ENCODE results near the gene HSD11B1. TPM values are rescaled to one million over a fixed set of nuclear protein-coding genes. Genes with fewer than 3 reads are reported as not detected.

Gene HSD11B1
- total and polyA plus RNA-seq, 2 of the 4 experiments (the other 2 are of a cell fraction), result 0.41 to 0.72 TPM

DNA sequence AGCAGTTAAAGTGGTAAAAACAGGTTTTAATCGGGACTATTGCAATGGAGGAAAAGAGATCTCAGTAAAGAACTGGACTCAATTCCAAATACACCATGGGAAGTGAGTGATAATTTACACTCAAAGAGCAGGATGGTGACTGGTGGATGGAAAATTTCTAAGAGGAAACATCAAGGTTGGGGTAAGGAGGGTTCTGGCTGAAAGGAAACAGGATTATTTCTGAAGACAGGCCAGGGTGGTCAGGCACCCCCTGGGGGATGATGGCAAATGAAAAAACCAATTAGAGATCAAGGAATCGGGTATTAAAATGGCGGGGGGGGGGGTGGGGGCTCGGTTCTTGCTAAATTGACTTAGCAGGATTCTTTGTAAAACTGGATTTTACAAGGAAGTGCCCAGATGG lies 12.3 kb upstream of the HSD11B1 start:
- Histone ChIP-seq H3K56ac (ENCODE audit: extremely low read depth, insufficient read depth, low read length) (no peak overlapping the region), H3K9ac (ENCODE audit: low read depth, low read length) (no peak overlapping the region), H3K4ac (ENCODE audit: low read depth, low read length) (no peak overlapping the region), H3K4me3 (ENCODE audit: insufficient read depth, low read depth, low read length) (no peak overlapping the region), H3K14ac (replicated peaks; ENCODE audit: low read depth, low read length) (no peak overlapping the region), H2BK120ac (ENCODE audit: low read depth, low read length) (no peak overlapping the region), H3K27ac (ENCODE audit: insufficient read depth, low read length) (no peak overlapping the region), H3K4me2 (ENCODE audit: low read depth, low read length) (no peak overlapping the region), H3K79me1 (ENCODE audit: low read depth in 1 of 2, low read length in 2 of 2) (no peaks in the 10 kb centered on the region), H4K20me1 (ENCODE audit: insufficient read depth, low read length) (no peaks in the 10 kb centered on the region), H3K9me1 (ENCODE audit: insufficient read depth, low read length) (0 out of 2 replicates have a peak, but pooled peaks cover 4% of the 10 kb centered on the region), H2AK9ac (replicated peaks; ENCODE audit: low read depth, low read length, poor library complexity) (no peak overlapping the region), H2BK15ac (ENCODE audit: low read depth, low read length) (no peak overlapping the region), H2AFZ (replicated peaks; ENCODE audit: low read length, poor library complexity) (no peak overlapping the region), H4K5ac (ENCODE audit: low read depth, low read length) (no peak overlapping the region), H3K4me1 (ENCODE audit: control insufficient read depth, insufficient read depth, low read length) (peaks cover 5% of the 10 kb centered on the region; the same call in 1 of the 2 replicates), H3K9me3 (ENCODE audit: control insufficient read depth, insufficient read depth, low read length) (no peaks in the 10 kb centered on the region), H3K27me3 (ENCODE audit: control insufficient read depth, insufficient read depth, low read length) (peaks cover 3% of the 10 kb centered on the region), H4K8ac (ENCODE audit: low read depth in 2 of 2, low read length in 2 of 2) (no peak overlapping the region), H2AK5ac (ENCODE audit: low read depth, low read length) (no peak overlapping the region), H2BK20ac (ENCODE audit: low read depth, low read length) (no peak overlapping the region), H3K18ac (ENCODE audit: low read depth, low read length) (no peak overlapping the region), H2BK5ac (ENCODE audit: low read depth, low read length, poor library complexity, severe bottlenecking) (no peak overlapping the region), H3K23ac (ENCODE audit: low read depth, low read length) (no peak overlapping the region), H3K36me3 (ENCODE audit: control insufficient read depth, insufficient read depth, low read length) (no peaks in the 10 kb centered on the region), H4K91ac (ENCODE audit: insufficient read depth, low read depth, low read length) (no peak overlapping the region)
- DNase-seq, result no peak
- in situ Hi-C loops (cut with MboI; ENCODE audit: low sequenced_read_pairs) (no loop called here), intact Hi-C loops (cut with micrococcal nuclease) (no loop called here), dilution Hi-C loops (cut with HindIII; ENCODE audit: low sequenced_read_pairs, unreplicated experiment) (no loop called here)
- no CpG with 5 or more reads among the region's 4 CpGs for WGBS, 2 experiments (ENCODE audit: extremely low coverage in 2 of 2, insufficient read length in 1 of 2)
- BruUV-seq (replicated peaks), result no TSS peak
- no peak for ATAC-seq (ENCODE audit: low read depth)
- CTCF ChIA-PET, result interaction anchor here (0.7 to 2.3 kb wide), 6 partner anchors 10 to 123 kb away, joined by 3 to 16 read pairs (median 4); partner anchors contain the start of gene HSD11B1
- POLR2A ChIA-PET (ENCODE audit: unreplicated experiment), result interaction anchor here (0.7 kb wide), 1 partner anchor 97 kb away, joined by 3 read pairs; no protein-coding TSS in a partner anchor
- TF ChIP-seq RFX5 (IDR thresholded peaks at IDR 0.05; ENCODE audit: low read depth, low read length) (no peak), MXI1 (IDR thresholded peaks at IDR 0.05; ENCODE audit: borderline replicate concordance, low read depth, low read length) (no peak), CHD1 (IDR thresholded peaks at IDR 0.05; ENCODE audit: low read depth, low read length) (no peak), NFE2L2 (IDR thresholded peaks at IDR 0.05; ENCODE audit: low read depth, low read length) (no peak), MAFK (IDR thresholded peaks at IDR 0.05; ENCODE audit: low read depth, low read length) (no peak), MAZ (IDR thresholded peaks at IDR 0.05; ENCODE audit: borderline replicate concordance, low read depth, low read length) (no peak), RAD21 (IDR thresholded peaks at IDR 0.05; ENCODE audit: low read length) (no peak), CEBPB (IDR thresholded peaks at IDR 0.05; ENCODE audit: low read depth, low read length) (no peak), SMC3 (IDR thresholded peaks at IDR 0.05; ENCODE audit: low read depth, low read length) (no peak), ELK1 (IDR thresholded peaks at IDR 0.05; ENCODE audit: borderline replicate concordance, low read depth, low read length) (no peak), FOS (IDR thresholded peaks at IDR 0.05; ENCODE audit: low read depth, low read length) (no peak), POLR2A (IDR thresholded peaks at IDR 0.05; ENCODE audit: low read depth, low read length) (no peak), BHLHE40 (IDR thresholded peaks at IDR 0.05; ENCODE audit: low read depth, low read length) (no peak), RCOR1 (IDR thresholded peaks at IDR 0.05; ENCODE audit: insufficient replicate concordance, low read length) (no peak)
- TF ChIP-seq, protein P1, sequence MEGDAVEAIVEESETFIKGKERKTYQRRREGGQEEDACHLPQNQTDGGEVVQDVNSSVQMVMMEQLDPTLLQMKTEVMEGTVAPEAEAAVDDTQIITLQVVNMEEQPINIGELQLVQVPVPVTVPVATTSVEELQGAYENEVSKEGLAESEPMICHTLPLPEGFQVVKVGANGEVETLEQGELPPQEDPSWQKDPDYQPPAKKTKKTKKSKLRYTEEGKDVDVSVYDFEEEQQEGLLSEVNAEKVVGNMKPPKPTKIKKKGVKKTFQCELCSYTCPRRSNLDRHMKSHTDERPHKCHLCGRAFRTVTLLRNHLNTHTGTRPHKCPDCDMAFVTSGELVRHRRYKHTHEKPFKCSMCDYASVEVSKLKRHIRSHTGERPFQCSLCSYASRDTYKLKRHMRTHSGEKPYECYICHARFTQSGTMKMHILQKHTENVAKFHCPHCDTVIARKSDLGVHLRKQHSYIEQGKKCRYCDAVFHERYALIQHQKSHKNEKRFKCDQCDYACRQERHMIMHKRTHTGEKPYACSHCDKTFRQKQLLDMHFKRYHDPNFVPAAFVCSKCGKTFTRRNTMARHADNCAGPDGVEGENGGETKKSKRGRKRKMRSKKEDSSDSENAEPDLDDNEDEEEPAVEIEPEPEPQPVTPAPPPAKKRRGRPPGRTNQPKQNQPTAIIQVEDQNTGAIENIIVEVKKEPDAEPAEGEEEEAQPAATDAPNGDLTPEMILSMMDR (conservative IDR thresholded peaks at IDR 0.05; ENCODE audit: low read depth, low read length), result no peak
- TF ChIP-seq, protein P2, sequence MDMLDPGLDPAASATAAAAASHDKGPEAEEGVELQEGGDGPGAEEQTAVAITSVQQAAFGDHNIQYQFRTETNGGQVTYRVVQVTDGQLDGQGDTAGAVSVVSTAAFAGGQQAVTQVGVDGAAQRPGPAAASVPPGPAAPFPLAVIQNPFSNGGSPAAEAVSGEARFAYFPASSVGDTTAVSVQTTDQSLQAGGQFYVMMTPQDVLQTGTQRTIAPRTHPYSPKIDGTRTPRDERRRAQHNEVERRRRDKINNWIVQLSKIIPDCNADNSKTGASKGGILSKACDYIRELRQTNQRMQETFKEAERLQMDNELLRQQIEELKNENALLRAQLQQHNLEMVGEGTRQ (IDR thresholded peaks at IDR 0.05; ENCODE audit: low read depth, low read length), result no peak

Measured in IMR-90 (cell line).